ENCODE results near the gene EHF.

EHF gene

DNA sequence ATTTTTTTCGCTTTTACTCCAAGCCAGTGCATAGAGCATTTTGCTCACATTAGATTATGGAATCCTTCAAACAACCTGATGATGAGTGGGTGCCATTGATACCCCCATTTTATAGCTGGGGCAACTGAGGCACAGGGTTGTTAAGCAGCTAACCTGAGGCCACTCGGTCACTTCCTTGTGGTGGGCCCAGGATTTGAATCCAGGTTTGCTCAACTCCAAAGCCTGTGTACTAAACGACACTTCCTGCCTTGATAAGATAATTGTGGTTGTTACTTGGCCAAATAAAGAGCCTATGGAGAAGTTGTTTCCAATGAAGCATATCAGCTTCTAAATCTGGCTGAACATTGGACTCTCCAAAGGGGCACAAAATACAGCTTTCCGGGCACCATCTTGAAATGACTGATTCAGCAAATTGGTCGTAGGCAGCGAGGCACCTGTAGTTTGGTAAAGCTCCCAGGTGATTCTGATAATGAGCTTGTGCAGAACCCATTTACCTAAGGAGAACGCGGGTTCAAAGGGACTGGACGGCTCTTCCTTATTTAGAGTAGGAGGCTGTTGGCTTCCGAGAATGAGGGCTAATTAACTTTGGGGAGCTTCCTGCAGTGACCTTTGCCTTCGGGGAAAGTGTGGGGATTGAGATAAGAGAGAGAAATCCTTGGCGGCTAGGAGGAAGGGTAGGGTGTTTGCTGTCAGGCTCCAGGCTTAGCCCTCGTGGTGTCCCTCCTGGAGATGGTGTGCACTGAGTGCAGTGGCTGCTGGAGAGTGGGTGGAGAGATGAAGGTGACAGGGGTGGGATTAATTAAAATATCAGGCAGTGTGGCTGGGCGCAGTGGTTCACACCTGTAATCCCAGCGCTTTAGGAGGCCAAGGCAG, 17.5 kb upstream of the EHF start (continued):
- no peak for TF ChIP-seq PRDM2 (tag by site-specific recombination; IDR thresholded peaks at IDR 0.05; ENCODE audit: borderline replicate concordance)
- TF ChIP-seq, protein P1, sequence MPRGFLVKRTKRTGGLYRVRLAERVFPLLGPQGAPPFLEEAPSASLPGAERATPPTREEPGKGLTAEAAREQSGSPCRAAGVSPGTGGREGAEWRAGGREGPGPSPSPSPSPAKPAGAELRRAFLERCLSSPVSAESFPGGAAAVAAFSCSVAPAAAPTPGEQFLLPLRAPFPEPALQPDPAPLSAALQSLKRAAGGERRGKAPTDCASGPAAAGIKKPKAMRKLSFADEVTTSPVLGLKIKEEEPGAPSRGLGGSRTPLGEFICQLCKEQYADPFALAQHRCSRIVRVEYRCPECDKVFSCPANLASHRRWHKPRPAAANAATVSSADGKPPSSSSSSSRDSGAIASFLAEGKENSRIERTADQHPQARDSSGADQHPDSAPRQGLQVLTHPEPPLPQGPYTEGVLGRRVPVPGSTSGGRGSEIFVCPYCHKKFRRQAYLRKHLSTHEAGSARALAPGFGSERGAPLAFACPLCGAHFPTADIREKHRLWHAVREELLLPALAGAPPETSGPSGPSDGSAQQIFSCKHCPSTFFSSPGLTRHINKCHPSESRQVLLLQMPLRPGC (tag by site-specific recombination; IDR thresholded peaks at IDR 0.05): no peak

DNA sequence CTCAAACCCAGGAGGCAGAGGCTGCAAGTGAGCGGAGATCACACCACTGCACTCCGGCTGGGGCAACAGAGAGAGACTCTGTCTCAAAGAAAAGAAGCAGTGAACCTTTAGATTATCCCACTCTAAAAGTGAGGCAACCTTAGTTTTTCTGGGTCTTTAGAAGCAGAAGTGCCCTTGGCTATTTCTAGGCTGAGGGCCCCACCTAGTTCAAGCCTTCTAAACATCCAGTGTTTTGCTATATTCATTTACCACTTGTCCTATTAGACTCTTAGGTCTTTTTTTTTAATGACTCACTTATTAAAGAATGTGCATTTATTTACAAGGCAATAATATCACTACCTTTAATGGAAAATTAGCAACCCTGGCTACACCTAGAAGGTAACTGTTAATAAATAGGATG, 16.7 kb upstream of the EHF start:
- Histone ChIP-seq H3K4me3 (ENCODE audit: low read depth, low read length) (no peak overlapping the region), H3K36me3 (ENCODE audit: control insufficient read depth in 2 of 2, insufficient read depth in 1 of 2, low read length in 2 of 2) (no peaks in the 10 kb centered on the region), H3K9me3 (ENCODE audit: control insufficient read depth, insufficient read depth, low read depth, low read length) (no peaks in the 10 kb centered on the region), H3K4me1 (ENCODE audit: control insufficient read depth, insufficient read depth, low read length) (no peaks in the 10 kb centered on the region), H3K27ac (ENCODE audit: extremely low read depth, low read depth, low read length) (no peak overlapping the region)
- ChIA-PET POLR2A (no interaction called here), CTCF (no interaction called here)
- TF ChIP-seq SP7 (tag by site-specific recombination; IDR thresholded peaks at IDR 0.05) (no peak), ZBTB48 (tag by site-specific recombination; IDR thresholded peaks at IDR 0.05) (no peak), PBX3 (CRISPR knock-in tag; IDR thresholded peaks at IDR 0.05) (no peak), EGR2 (tag by site-specific recombination; IDR thresholded peaks at IDR 0.05; ENCODE audit: low read depth) (no peak), ZNF341 (tag by site-specific recombination; IDR thresholded peaks at IDR 0.05; ENCODE audit: low read depth) (no peak), ZNF449 (tag by site-specific recombination; IDR thresholded peaks at IDR 0.05) (no peak), PRDM4 (tag by site-specific recombination; IDR thresholded peaks at IDR 0.05) (no peak), ZNF626 (tag by site-specific recombination; IDR thresholded peaks at IDR 0.05) (no peak), OSR2 (tag by site-specific recombination; IDR thresholded peaks at IDR 0.05) (no peak), ZNF768 (tag by site-specific recombination; IDR thresholded peaks at IDR 0.05) (no peak)
- TF ChIP-seq, protein P2, sequence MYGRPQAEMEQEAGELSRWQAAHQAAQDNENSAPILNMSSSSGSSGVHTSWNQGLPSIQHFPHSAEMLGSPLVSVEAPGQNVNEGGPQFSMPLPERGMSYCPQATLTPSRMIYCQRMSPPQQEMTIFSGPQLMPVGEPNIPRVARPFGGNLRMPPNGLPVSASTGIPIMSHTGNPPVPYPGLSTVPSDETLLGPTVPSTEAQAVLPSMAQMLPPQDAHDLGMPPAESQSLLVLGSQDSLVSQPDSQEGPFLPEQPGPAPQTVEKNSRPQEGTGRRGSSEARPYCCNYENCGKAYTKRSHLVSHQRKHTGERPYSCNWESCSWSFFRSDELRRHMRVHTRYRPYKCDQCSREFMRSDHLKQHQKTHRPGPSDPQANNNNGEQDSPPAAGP (tag by site-specific recombination; IDR thresholded peaks at IDR 0.05): no peak
- TF ChIP-seq, protein P3, sequence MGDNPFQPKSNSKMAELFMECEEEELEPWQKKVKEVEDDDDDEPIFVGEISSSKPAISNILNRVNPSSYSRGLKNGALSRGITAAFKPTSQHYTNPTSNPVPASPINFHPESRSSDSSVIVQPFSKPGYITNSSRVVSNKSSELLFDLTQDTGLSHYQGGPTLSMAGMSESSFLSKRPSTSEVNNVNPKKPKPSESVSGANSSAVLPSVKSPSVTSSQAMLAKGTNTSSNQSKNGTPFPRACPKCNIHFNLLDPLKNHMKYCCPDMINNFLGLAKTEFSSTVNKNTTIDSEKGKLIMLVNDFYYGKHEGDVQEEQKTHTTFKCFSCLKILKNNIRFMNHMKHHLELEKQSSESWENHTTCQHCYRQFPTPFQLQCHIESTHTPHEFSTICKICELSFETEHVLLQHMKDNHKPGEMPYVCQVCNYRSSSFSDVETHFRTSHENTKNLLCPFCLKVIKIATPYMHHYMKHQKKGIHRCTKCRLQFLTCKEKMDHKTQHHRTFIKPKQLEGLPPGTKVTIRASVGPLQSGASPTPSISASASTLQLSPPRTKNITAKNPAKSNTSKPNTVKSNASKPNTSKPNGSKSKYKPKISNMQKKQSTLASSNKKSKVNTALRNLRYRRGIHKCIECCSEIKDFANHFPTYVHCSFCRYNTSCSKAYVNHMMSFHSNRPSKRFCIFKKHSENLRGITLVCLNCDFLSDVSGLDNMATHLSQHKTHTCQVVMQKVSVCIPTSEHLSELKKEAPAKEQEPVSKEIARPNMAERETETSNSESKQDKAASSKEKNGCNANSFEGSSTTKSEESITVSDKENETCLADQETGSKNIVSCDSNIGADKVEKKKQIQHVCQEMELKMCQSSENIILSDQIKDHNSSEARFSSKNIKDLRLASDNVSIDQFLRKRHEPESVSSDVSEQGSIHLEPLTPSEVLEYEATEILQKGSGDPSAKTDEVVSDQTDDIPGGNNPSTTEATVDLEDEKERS (tag by site-specific recombination; IDR thresholded peaks at IDR 0.05): no peak
- TF ChIP-seq, protein P4, sequence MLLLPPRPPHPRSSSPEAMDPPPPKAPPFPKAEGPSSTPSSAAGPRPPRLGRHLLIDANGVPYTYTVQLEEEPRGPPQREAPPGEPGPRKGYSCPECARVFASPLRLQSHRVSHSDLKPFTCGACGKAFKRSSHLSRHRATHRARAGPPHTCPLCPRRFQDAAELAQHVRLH (tag by site-specific recombination; IDR thresholded peaks at IDR 0.05): no peak
